ENCODE results near the gene TRIML1.

The TRIML1 gene, protein sequence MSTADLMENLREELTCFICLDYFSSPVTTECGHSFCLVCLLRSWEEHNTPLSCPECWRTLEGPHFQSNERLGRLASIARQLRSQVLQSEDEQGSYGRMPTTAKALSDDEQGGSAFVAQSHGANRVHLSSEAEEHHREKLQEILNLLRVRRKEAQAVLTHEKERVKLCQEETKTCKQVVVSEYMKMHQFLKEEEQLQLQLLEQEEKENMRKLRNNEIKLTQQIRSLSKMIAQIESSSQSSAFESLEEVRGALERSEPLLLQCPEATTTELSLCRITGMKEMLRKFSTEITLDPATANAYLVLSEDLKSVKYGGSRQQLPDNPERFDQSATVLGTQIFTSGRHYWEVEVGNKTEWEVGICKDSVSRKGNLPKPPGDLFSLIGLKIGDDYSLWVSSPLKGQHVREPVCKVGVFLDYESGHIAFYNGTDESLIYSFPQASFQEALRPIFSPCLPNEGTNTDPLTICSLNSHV
- 0 reads per million in 2 donors for total RNA-seq

DNA sequence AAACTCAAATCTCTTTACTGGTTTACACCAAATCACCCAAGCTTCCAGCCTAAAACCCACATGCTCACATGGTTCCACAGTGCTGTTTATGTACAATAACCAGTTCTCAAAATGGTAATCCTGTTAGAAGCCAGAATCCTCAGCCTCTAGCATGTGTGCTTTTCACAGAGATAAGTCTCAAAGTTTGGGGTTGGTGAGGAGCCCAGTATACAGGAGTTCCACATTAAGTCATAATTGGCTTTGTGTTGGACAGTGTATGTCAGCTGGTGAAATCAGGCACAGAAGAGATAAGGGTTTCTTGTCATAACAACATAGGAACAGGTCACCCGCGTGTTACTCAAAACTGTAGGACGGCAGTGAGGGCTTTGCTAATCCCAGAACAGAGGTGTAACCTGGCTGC lies at the start of gene TRIML1:
TRIML1 (plus strand) TSS at position 301 of the 400 bp plus-strand sequence. CDS start 118 bp downstream, outside the sequence.
- no peak for DNase-seq

DNA sequence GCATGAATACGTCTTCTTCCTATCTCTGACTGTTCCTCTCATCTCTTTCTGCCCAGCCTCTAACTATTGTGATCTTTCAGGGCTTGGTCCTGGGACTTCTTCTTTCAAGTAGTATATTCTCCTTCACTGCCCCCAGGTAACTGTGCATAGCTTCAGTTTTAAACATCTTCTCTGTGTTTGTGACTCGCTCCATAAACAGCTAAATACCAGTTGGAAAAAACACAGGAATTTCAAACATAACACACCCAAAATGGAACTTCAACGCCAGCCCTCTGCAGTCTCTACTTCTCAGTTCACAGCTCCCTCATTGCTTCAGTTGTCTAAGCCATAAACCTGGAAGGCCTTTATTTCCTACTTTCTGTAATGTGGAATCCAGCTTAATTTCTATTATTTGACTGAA lies 46.4 kb upstream of the TRIML1 start:
- no peak for DNase-seq

DNA sequence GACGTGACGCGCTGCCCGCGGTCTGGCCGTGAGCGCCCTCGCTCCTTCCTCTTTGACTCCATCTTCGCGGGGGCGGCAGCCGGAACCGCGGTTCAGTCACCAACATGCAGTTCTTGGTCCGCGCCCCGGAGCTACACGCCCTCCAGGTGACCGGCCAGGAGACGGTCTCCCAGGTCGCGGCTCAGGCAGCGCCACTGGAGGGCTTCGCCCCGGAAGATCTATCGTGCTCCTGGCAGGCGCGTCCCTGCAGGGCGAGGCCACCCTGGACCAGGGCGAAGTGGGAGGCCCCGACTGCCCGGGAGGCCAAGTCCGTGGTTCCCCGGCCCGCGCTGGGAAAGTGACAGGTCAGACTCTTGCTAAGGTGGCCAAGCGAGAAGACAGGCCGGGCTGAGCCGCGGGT lies 32.8 kb upstream of the TRIML1 start:
- DNase-seq: no peak

DNA sequence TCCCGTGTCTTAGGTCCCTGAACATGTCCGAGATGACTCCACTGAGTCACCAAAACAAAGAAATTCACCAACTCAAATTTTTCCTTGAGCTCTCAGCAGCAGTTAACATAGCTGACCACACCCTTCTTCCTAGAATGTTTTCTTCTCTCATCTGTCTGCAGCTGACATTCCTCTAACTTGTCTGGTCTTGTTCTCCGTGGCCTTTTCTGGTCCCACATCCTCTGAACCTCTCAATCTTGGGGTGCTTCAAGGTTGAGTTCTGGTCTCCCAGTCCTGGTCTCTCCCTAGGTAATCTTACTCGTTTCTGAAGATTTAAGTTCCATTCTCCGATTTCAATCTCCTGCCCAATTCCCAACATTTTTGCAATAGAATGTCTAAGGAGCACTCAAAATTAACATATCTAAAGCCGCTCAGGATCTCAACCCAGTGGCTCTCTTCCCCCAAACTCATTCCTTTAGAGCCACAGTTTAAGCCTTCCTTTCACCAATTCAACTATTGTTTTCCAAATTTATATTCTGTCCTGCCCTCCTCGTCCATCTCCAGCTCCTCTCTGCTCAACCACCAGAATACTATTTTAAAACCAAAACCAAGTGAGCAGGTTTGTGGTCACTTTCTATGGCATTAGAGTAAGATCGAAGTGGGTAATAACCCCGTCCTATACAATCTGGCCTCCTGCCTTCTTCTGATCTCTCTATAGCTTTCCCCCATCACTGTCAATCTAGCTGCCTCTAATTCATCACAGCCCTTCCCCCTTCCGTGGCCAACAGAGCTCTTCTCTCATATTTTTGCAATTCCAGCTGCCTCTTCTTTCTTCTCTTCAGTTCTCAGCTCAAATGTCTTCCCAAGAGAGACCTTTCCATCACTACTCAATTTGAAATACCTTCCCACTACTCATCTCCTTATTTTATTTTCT lies 31.1 kb upstream of the TRIML1 start:
- DNase-seq: no peak

DNA sequence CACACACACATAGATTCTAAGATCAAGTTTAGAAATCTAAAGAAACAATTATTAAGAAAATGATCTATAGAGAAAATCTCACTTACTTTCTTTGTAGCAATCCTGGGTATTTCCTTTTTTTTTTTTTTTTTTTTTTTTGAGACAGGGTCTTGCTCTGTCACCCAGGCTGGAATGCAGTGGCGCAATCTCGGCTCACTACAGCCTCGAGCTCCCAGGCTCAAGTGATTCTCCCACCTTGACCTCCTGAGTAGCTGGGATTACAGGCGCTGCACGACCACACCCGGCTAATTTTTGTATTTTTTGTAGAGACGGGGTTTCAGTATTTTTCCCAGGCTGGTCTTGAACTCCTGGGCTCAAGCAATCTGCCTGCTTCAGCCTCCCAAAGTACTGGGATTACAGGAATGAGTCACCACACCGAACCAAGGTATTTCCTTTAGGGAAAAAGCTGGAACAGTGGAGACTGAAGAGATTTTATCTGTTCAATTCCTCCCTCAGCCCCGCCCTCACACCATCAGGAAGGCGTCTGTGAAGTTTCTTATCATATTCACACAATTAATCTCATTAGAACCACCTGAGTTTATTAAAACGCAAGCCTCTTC lies 30.0 kb upstream of the TRIML1 start, which contains the start of gene TRIML2:
TRIML2 (minus strand) TSS at position 447 of the 599 bp plus-strand sequence. CDS start 4,235 bp downstream, outside the sequence.
- DNase-seq: no peak

DNA sequence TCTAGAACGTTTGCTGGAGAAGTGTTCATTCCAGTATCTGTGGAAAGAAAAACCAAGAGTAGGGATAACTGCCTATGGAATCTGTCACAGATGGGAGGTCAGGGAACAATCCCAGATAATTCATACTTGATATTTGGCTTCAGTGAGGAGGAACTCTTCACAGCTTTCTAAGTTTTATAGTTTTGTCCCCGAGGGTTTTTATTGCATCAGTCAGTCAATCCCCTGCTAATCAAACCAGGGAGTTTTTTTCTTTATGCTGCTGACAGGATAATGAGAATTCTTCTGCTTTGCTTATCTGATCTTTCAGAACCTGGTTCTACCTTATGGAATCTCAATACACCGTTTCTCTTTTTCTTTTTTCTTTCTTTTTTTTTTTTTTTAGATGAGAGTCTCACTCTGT lies 29.2 kb upstream of the TRIML1 start:
- DNase-seq: no peak

DNA sequence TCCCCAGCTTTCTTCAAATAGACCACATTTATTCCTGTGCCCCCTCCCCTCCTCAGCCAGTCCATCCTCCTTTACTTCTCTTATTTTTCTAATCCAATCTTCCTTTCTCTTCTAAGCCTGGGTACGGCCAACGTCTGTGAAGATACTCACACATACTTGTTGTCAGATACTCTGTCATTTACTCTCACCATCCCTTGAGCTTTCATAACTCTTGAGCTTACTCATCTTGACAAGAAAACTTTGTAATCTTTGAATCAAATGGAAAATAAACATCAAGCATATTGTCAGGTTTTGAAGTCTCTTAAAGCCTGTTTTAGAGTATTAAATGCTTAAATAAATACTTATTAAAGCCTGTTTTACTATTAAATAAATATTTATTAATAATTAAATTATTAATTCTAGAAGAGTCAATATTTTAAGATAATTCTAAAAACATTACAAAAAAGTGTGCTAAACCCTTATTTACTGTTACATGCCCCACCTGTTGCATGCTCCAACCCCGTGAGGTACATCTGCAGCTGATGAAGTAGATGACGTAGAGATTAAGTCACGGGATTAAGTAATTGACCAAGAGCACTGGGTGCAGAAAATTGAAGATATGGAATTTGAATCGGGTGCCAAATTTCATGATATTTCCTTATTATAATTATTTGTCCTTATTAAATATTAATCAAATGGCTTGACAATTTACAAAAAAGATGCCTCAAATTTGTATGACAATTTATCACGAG lies 28.3 kb upstream of the TRIML1 start:
- DNase-seq: no peak

DNA sequence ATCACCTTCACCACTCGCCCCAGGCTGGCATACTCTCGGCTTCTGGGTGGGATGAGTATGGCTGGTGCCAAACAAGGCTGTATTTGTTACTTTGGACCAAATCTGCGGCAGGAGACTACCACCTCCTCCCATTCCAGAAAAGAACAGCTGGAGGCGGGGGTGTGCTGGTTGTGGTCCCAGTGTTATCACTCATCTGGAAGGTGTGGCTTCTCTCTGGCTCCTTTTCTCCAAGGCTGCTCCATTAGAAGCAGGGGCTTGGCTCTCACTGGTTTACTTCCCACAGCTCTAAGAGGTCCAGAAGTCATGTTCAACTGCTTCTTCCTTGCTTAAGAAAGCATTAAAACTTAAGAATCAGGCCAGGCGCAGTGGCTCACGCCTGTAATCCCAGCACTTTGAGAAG lies 27.3 kb upstream of the TRIML1 start:
- DNase-seq: no peak

DNA sequence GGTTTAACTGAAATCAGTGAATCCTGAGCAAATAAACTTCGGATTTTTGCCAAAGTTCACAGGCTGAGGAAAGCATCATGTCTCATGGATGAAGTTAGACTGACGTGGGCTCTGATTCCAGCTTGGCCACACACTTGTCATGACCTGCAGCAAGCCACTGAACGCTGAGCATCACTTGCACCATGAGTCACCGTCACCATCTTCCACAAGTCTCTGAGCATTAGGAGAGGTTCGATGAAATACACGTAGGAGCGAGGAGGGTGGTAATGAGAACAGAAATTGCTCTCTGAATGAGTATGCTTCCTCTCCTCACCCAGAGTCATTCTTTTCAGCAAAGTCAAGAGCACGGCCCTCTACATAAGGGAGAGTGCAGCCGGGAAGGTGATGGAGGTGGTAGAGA lies 26.1 kb upstream of the TRIML1 start:
- DNase-seq: no peak

DNA sequence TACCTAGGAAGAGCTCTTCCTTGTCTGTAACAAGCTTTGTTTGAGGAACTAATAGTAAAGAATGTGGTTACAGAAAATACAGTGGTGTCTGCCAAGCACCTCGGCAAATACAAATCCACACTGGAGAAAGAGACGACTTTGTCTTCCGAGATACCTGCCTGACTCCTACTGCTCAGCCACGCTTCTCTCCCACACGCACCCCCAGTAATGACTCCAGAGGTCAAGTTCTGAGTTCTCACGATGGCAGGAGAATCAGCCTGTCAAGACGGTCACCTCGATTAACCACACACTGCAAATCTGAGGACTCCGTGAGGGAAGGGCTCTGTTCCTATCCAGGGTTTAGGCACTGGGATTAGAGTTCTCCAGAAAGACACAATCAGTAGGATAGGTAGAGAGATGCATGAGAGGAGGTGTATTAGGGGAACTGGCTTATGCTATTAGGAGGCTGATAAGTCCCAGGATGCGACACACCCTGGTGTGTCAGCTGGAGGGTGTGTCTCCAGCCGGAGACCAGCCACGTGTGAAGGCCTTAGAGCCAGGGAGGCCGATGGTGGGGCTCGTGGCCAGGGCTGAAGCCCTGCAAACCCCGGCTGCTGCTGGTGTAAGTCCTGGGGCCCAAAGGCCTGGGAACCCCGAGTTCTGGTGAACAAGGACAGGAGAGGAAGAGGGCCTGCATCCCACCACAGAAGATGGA lies 21.5 kb upstream of the TRIML1 start:
- no peak for DNase-seq

DNA sequence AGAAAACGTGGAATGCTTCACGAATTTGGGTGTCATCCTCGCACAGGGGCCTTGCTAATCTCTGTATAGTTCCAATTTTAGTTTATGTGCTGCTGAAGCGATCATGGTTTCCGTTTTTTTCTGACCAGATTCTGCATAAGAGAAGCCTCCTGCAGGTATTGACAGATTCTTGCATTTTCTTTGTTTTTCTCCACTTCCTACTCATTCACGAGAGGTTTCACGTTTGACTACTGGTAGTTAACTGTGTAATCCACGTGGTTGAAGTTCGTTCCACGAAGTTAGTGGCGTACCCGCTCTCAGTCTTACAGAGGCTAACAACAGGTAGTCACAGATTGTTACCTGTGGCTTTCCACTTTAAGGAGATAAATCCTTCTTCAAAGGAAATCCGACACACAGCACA lies 17.7 kb upstream of the TRIML1 start:
- DNase-seq: no peak

DNA sequence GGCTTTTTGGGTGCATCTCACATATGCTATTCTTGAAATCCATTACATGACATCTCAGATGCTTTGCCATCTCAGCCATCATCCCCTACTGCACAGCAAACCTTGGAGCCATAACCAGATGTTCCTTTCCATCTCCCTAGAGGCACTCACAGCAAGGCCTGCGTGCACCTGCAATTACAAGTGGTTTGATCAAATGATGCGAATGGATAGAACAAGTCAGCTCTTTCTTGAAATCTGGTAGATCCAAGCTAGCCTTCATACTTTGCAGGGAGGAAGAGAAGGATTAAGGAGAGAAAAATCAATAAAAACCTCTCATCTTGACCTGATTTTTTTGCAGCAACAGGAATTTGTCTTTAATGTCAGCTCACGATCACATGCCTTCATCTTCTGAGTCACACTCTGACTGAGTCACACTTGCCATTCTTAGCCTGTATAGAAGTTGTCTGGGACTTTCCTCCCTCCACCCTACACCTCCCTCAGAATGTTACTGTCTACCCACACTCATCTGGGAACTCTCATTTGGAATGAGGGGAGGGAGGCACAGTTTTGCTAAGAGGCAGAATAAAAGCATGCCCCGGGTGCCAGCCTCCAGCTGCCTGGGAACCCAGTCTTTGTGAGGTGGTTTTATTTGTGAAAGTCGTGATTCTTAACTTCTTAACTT lies 11.9 kb upstream of the TRIML1 start:
- no peak for DNase-seq

DNA sequence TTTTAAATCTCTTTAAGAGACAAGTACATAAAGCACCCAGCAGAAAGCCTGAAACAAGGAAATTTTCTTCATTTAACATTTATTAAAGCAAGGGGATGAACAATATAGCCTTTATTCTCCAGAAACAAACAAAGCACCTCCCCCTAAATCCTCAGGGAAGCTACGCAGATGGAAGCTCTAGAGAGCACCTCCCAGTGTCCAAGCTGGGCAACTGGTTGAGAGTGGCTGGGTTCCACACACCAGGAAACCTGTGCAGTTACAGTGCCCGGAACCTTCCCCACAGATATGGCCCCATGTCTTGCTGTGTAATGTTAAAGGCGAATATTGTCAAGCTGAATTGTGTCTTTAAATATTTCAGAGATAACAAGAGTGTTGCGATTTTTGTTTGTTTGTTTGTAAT lies 8.9 kb upstream of the TRIML1 start:
- DNase-seq: no peak

DNA sequence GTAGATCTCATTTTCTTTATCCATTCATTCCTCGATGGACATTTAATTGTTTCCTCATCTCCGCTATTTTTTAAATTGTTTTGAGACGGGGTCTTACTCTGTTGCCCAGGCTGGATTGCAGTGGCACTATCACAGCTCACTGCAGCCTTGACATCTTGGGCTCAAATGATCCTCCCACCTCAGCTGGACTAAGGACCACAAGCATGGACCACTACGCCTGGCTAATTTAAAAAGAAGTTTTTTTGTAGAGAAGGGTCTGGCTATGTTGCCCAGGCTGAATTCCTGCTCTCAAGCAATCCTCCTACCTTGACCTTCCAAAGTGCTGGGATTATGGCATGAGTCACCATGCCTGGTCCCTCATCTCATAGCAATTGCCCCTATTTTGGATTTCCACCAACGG lies 7.0 kb upstream of the TRIML1 start:
- no peak for DNase-seq

DNA sequence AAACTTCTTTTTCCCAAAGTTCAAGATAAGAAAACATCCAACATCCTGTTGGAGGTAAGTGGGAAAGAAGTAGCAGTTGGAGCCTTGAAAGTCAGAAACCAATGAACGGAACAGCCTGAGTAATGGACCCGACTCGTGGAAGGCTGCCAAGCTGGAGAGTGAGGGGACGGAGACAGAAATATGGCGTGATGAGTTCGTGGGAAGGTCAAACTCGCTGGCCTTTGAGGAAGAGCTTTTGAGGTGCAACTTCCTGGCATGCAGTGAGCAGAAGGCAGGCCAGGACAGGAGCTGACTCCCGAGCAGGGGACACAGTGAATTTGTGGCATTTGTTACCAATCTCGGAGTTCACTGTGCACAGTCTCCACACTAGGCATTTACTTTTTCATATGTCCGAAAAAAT lies 1.0 kb upstream of the TRIML1 start:
- DNase-seq: no peak

DNA sequence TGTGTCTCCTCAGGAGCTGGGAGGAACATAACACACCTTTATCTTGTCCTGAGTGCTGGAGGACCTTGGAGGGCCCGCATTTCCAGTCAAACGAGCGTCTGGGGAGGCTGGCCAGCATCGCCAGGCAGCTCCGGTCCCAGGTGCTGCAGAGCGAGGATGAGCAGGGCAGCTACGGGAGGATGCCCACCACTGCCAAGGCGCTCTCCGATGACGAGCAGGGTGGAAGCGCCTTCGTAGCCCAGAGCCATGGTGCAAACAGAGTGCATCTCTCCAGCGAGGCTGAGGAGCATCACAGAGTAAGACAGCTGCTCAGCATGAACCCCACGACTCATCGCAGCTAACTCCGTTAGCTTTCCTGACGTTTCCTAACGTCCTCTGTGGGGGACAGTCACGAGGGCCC lies 430 bp downstream of the TRIML1 start:
- DNase-seq: no peak

DNA sequence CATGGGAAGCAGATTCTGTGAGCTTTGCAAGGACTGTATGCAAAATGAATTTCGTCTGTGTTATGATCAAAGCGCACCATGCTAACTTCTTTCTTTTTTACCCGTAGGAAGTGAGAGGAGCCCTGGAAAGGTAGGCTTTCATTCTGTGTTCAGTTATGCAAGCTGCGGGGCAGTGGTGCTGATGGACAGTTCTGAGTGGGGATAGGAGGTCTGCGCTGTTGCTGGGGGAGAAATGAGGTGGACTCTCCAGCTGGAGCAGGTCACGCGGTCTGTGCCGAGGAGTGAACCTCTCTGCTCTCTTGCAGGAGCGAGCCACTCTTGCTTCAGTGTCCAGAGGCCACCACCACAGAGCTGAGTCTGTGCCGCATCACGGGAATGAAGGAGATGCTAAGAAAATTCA lies 4.5 kb downstream of the TRIML1 start:
- DNase-seq: no peak

DNA sequence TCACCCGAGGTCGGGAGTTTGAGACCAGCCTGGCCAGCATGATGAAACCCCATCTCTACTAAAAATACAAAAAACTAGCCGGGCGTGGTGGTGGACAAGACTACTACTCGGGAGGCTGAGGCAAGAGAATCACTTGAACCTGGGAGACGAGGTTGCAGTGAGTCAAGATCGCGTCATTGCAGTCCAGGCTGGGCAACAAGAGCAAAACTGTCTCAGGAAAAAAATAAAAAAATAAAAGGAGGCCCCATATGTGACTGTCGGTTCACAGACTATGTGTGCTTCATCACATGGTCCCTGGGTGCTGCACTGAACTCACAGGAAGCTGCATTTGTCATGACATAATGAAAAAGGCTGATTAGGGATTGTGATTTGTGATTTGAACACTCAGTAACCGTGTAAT lies 6.4 kb downstream of the TRIML1 start:
- no peak for DNase-seq

DNA sequence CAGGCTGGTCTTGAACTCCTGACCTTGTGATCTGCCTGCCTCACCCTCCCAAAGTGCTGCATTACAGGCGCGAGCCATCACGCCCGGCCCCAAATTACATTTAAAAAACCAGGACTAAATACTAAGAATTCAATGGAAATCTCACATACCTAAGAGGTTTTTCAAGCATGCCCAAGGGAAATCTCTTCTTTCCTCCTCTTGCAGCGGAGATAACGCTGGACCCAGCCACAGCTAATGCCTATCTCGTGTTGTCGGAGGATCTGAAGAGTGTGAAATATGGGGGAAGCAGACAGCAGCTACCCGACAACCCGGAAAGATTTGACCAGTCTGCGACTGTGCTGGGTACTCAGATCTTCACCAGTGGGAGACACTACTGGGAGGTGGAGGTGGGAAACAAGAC lies 7.4 kb downstream of the TRIML1 start:
- DNase-seq: no peak

DNA sequence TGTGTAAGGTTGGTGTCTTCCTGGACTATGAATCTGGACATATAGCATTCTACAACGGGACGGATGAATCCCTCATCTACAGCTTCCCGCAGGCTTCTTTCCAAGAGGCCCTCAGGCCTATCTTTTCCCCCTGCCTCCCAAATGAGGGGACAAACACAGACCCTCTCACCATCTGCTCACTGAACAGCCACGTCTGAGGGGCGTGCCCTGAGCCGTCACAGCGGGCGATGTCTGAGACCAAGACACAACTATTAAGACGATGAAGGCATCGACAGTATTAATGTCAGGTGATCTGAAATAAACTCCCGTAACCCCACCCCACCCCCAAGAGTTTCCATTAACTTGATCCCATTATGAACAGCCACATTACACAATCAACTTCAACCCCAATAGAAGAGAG lies 7.9 kb downstream of the TRIML1 start:
- DNase-seq: no peak

DNA sequence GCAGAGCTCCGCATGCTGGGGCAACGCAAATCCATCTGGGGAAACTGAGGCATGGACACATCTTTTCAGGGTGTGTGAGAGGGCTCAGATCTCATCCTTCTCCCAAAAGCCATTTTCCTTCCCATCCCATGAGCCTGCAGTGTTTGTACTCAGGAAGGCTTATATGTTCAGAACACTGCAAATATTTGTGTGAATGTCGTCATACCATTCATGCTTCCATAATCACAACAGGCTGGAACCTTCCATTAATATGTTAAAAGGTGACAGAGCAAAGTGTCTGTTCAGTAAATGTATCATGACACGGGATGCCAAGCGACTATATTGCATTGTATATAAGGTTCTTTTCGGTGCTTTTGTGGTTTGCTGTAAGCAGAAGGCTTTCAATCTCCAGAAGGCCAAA lies 8.5 kb downstream of the TRIML1 start:
- no peak for DNase-seq

Data from T-helper 2 cell (primary cell).